SW 1271 (cell line): ENCODE results near the gene CDC20B.
"Not testable (repeated sequence)": the region's sequence is repeated elsewhere in the genome, so short reads cannot be mapped to it uniquely, and the experiment has no call there.

Experiments used
- DNase-seq, 2 experiments: peaks; one replicate each; lab custom pipeline; 2025; lab: John Stamatoyannopoulos, UW

Gene CDC20B

GRCh38 chr5:55104036-55104772 lies 68.8 kb downstream of the CDC20B start:
- no peak for DNase-seq

- no peak for DNase-seq
Measured at GRCh38 chr5:55102348-55102747, 70.6 kb downstream of the CDC20B start, which contains the start of gene GZMA. Gene GZMA (plus strand): TSS chr5:55102646. CDS start chr5:55102683, 37 bp downstream.

GRCh38 chr5:55101556-55102276 lies 71.3 kb downstream of the CDC20B start:
- DNase-seq: no peak

GRCh38 chr5:55101148-55101547 lies 71.8 kb downstream of the CDC20B start:
- not testable (repeated sequence) for DNase-seq

GRCh38 chr5:55096861-55097260 lies 76.1 kb downstream of the CDC20B start:
- DNase-seq: no peak

- DNase-seq: no peak
Measured at GRCh38 chr5:55096182-55096581, 76.8 kb downstream of the CDC20B start.

- DNase-seq: not testable (repeated sequence)
Measured at GRCh38 chr5:55091011-55091410, 82.0 kb downstream of the CDC20B start.

GRCh38 chr5:55089301-55089700 lies 83.7 kb downstream of the CDC20B start:
- not testable (repeated sequence) for DNase-seq

- no peak for DNase-seq
Measured at GRCh38 chr5:55081541-55081940, 91.4 kb downstream of the CDC20B start.

- no peak for DNase-seq
Measured at GRCh38 chr5:55073211-55073610, 99.8 kb downstream of the CDC20B start.

GRCh38 chr5:55072666-55073065 lies 100.3 kb downstream of the CDC20B start:
- DNase-seq: no peak

GRCh38 chr5:55071413-55071812 lies 101.6 kb downstream of the CDC20B start:
- no peak for DNase-seq

GRCh38 chr5:55070968-55071367 lies 102.0 kb downstream of the CDC20B start:
- no peak for DNase-seq

- DNase-seq: no peak
Measured at GRCh38 chr5:55066277-55066676, 106.7 kb downstream of the CDC20B start.

GRCh38 chr5:55064523-55064922 lies 108.5 kb downstream of the CDC20B start:
- DNase-seq: no peak

GRCh38 chr5:55063899-55064298 lies 109.1 kb downstream of the CDC20B start:
- DNase-seq: no peak

- no peak for DNase-seq
Measured at GRCh38 chr5:55063220-55063863, 109.6 kb downstream of the CDC20B start.
